CD8-positive, alpha-beta memory T cell (primary cell): ENCODE data around the gene PROM2. TPM values are rescaled to one million over a fixed set of nuclear protein-coding genes. Genes with fewer than 3 reads are reported as not detected.

Experiments
- CTCF ChIA-PET: fragments of 350-600 bp; sonication (Branson Sonifier 250); formaldehyde crosslinking; loops from one replicate; lab custom pipeline; 2021; ENCODE audit warnings: antibody characterized with exemption; lab: Charles Lee
- POLR2A ChIA-PET: fragments of 350-600 bp; sonication (Branson Sonifier 250); formaldehyde crosslinking; loops from one replicate; lab custom pipeline; 2021; ENCODE audit warnings: antibody characterized with exemption; lab: Charles Lee
- DNase-seq, 5 donors: peaks; one replicate each; pipeline versions ENCODE4 v3.0.0 to v3.0.0-alpha.2; 2020 to 2022; ENCODE audit warnings: mixed read lengths in 1 of 5
- H3K27ac ChIP-seq: one replicate; pipeline ENCODE4 v1.7.0; 2013; ENCODE audit warnings: low read depth, mild to moderate bottlenecking, low read length, moderate library complexity
- H3K27me3 ChIP-seq: 2 replicates; pipeline ENCODE4 v1.7.0; 2013; ENCODE audit warnings: low read length, mild to moderate bottlenecking; ENCODE audit not compliant: insufficient read depth, poor library complexity, severe bottlenecking
- H3K36me3 ChIP-seq: 2 replicates; pipeline ENCODE4 v1.7.0; 2013; ENCODE audit warnings: mild to moderate bottlenecking, low read length, moderate library complexity; ENCODE audit not compliant: insufficient read depth
- H3K4me1 ChIP-seq: 2 replicates; pipeline ENCODE4 v1.7.0; 2013; ENCODE audit warnings: mild to moderate bottlenecking, low read length, moderate library complexity; ENCODE audit not compliant: insufficient read depth
- H3K4me3 ChIP-seq: 2 replicates; pipeline ENCODE4 v1.7.0; 2013; ENCODE audit warnings: mild to moderate bottlenecking, low read length
- H3K9me3 ChIP-seq: 2 replicates; pipeline ENCODE4 v1.7.0; 2013; ENCODE audit warnings: mild to moderate bottlenecking, low read length
- H3K27ac Mint-ChIP-seq, 8 donors: one replicate each; pipeline ENCODE4 v1.8.0; 2020 to 2021; ENCODE audit warnings: mixed read lengths in 8 of 8, mild to moderate bottlenecking in 6 of 8, inconsistent platforms in 3 of 8, moderate library complexity in 3 of 8
- H3K27me3 Mint-ChIP-seq, 2 donors: one replicate each; pipeline ENCODE4 v1.8.0; 2020 to 2021; ENCODE audit warnings: mixed read lengths in 2 of 2, mild to moderate bottlenecking in 1 of 2, moderate library complexity in 1 of 2
- H3K36me3 Mint-ChIP-seq, 3 donors: one replicate each; pipeline ENCODE4 v1.8.0; 2020 to 2021; ENCODE audit warnings: mixed read lengths in 3 of 3, inconsistent platforms in 1 of 3, mild to moderate bottlenecking in 1 of 3
- H3K4me1 Mint-ChIP-seq, 3 donors: one replicate each; pipeline ENCODE4 v1.8.0; 2020 to 2021; ENCODE audit warnings: mixed read lengths in 3 of 3, inconsistent platforms in 1 of 3, mild to moderate bottlenecking in 1 of 3
- H3K4me3 Mint-ChIP-seq, 7 donors: one replicate each; pipeline ENCODE4 v1.8.0; 2020 to 2021; ENCODE audit warnings: mixed read lengths in 7 of 7, mild to moderate bottlenecking in 6 of 7, moderate library complexity in 4 of 7, inconsistent platforms in 2 of 7
- H3K9me3 Mint-ChIP-seq, 5 donors: one replicate each; pipeline ENCODE4 v1.8.0; 2020 to 2022; ENCODE audit warnings: mixed read lengths in 5 of 5, mild to moderate bottlenecking in 3 of 5, moderate library complexity in 2 of 5, inconsistent platforms in 1 of 5
- polyA plus RNA-seq: library from polyadenylated mRNA; unstranded; fragments of 300-500 nt; fragmentation: Illumina TruSeq; gene quantifications from one replicate; pipeline ENCODE4 v1.2.3, GENCODE V29; 2021
- total RNA-seq, 2 experiments: library from RNA; stranded (reverse); gene quantifications; one replicate each; pipeline ENCODE4 v1.2.3, GENCODE V29; 2021

PROM2 gene
- total and polyA plus RNA-seq, 3 experiments from 2014 or later, result 0.18 to 0.46 TPM; not detected in 1

DNA sequence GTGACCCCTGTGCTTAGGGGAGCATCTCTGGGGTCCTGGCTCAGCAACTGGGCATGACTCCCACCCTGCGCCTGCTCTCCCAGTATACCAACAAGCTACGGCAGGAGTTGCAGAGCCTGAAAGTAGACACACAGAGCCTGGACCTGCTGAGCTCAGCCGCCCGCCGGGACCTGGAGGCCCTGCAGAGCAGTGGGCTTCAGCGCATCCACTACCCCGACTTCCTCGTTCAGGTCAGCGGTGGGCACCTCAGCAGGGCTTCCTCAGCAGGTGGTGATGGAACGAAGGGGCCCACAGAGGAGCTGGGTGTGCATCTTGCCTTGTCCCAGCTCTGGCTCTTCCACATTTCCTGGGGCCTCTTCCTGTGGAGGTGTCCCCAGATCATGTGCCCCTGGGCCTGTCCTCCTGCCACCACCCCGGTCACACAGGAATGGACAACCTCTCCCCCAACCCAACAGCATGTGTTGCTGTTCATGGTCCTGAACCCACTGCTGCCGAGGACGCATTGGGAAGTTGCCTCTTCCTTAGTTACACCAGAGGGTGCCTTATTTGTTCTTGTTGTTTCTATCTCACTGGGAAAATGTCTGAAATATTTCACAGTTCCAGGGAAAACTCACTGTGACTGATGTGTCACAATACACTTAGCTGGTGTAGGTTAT lies 10.8 kb downstream of the PROM2 start:
- Mint-ChIP-seq H3K9me3 (peaks cover 0 to 1% (median under 1%) of the 10 kb centered on the region in 5 donors), H3K27me3 (no peaks in the 10 kb centered on the region), H3K27ac (no peak overlapping the region), H3K4me1 (no peaks in the 10 kb centered on the region), H3K36me3 (peaks cover 0 to 2% (median under 1%) of the 10 kb centered on the region in 3 donors), H3K4me3 (no peak overlapping the region)
- no peaks in the 10 kb centered on the region for H3K4me1 ChIP-seq
- DNase-seq, result no peak
- no peaks in the 10 kb centered on the region for H3K27me3 ChIP-seq
- ChIA-PET POLR2A (no interaction called here), CTCF (no interaction called here)
- H3K36me3 ChIP-seq, result no peaks in the 10 kb centered on the region
- no peaks in the 10 kb centered on the region for H3K9me3 ChIP-seq
- H3K27ac ChIP-seq, result no peak overlapping the region
- H3K4me3 ChIP-seq, result no peak overlapping the region

DNA sequence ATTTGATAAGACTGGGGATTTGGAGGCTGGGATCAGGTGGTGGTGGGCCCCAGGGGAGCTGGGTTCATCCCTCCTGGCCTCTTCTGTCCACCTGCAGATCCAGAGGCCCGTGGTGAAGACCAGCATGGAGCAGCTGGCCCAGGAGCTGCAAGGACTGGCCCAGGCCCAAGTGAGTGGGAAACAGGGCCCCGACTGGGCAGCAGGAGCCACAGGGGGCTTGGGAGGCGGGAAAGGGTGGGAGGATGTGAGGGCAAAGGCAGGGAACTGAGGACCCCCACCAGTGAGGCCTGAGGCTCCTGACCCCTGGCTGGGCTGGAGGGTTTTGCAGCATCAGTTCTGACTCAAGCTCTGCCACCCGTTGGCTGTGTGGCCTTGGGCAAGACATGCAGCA lies 11.3 kb downstream of the PROM2 start:
- ChIA-PET POLR2A (no interaction called here), CTCF (no interaction called here)
- peaks cover 5 to 6% (median 6%) of the 10 kb centered on the region in 5 donors for H3K9me3 Mint-ChIP-seq
- Histone ChIP-seq H3K4me3 (no peak overlapping the region), H3K27ac (no peak overlapping the region), H3K36me3 (no peaks in the 10 kb centered on the region), H3K4me1 (no peaks in the 10 kb centered on the region), H3K27me3 (no peaks in the 10 kb centered on the region), H3K9me3 (no peaks in the 10 kb centered on the region)
- no peaks in the 10 kb centered on the region for H3K4me1 Mint-ChIP-seq
- H3K27me3 Mint-ChIP-seq, result no peaks in the 10 kb centered on the region
- no peak overlapping the region for H3K27ac Mint-ChIP-seq
- peaks cover 0 to 6% (median 2%) of the 10 kb centered on the region in 3 donors for H3K36me3 Mint-ChIP-seq
- H3K4me3 Mint-ChIP-seq, result no peak overlapping the region
- no peak for DNase-seq

DNA sequence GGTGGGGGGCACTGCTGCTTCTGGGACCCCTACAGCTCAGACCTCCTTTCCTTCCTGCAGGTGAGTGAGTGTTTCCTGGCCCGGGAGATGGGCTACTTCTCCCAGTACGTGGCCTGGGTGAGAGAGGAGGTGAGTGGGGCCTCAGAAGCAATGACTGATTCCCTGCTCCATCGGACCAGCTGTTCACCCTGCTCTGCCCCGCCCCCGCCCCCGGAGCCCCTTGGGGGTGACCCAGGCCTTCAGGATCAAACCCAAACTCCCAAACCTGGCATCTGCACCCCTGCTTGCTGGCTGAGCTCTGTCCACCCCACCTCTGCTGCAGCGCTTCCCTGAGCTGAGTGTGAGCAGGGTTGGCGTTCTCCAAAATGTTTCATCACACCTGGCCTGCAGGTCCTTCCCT lies 13.1 kb downstream of the PROM2 start:
- Histone ChIP-seq H3K27me3 (no peaks in the 10 kb centered on the region), H3K4me1 (no peaks in the 10 kb centered on the region), H3K27ac (no peak overlapping the region), H3K36me3 (no peaks in the 10 kb centered on the region), H3K9me3 (no peaks in the 10 kb centered on the region), H3K4me3 (no peak overlapping the region)
- Mint-ChIP-seq H3K9me3 (peaks cover 8 to 18% (median 12%) of the 10 kb centered on the region in 5 donors), H3K27me3 (peaks cover 0 to 3% of the 10 kb centered on the region in 2 donors), H3K27ac (no peak overlapping the region), H3K36me3 (peaks cover 0 to 12% (median 2%) of the 10 kb centered on the region in 3 donors), H3K4me3 (no peak overlapping the region), H3K4me1 (no peaks in the 10 kb centered on the region)
- CTCF ChIA-PET, result no interaction called here
- DNase-seq, result no peak
- POLR2A ChIA-PET, result no interaction called here

DNA sequence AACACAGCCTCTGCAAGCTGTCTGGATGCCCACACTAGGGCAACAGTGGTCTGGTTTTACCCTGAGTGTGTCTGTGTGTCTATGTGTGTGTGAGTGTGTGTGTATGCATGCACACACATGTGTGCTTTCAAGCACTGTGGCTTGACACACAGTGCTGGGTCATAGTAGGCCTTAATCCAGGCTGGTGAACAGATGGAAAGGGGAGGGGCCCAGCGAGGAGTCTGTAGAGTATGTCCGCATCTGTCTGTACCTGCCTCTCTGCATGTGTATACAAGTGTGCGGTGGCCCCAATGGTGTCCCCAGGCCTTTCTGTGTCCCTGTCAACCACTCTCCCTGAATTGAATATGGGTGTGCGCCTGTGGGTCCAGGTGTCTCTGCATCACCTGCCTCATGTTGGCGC lies 13.6 kb downstream of the PROM2 start:
- H3K4me3 ChIP-seq, result no peak overlapping the region
- ChIA-PET CTCF (no interaction called here), POLR2A (no interaction called here)
- Mint-ChIP-seq H3K4me3 (no peak overlapping the region), H3K4me1 (no peaks in the 10 kb centered on the region), H3K36me3 (peaks cover 0 to 12% (median 2%) of the 10 kb centered on the region in 3 donors), H3K27ac (no peak overlapping the region), H3K27me3 (peaks cover 0 to 3% of the 10 kb centered on the region in 2 donors), H3K9me3 (peaks cover 8 to 20% (median 14%) of the 10 kb centered on the region in 5 donors)
- H3K27ac ChIP-seq, result no peak overlapping the region
- no peaks in the 10 kb centered on the region for H3K27me3 ChIP-seq
- H3K4me1 ChIP-seq, result no peaks in the 10 kb centered on the region
- H3K36me3 ChIP-seq, result no peaks in the 10 kb centered on the region
- no peak for DNase-seq
- no peaks in the 10 kb centered on the region for H3K9me3 ChIP-seq

DNA sequence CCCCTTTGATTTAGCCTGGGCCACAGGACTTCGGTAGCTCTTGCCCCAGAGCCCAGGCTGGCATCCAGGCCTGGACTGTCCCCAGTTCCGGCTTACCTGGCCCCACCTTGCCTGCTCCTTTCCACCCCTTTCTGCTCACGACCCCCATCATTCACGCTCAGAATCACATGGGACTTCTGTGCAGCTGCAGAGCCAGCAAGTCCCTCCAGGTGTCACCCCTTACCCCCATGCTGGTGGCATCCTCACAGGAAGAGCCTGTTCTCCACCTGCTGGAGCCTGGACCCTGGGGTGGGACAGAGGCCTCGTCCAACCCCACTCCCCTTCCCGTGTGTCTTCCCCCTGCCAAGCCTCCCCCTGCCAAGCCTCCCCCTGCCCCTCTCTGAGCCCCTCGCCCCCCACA lies 15.0 kb downstream of the PROM2 start:
- Histone ChIP-seq H3K36me3 (no peaks in the 10 kb centered on the region), H3K4me3 (no peak overlapping the region), H3K4me1 (no peaks in the 10 kb centered on the region), H3K9me3 (no peaks in the 10 kb centered on the region), H3K27ac (no peak overlapping the region), H3K27me3 (no peaks in the 10 kb centered on the region)
- H3K4me3 Mint-ChIP-seq, result no peak overlapping the region
- H3K4me1 Mint-ChIP-seq, result no peaks in the 10 kb centered on the region
- ChIA-PET CTCF (no interaction called here), POLR2A (no interaction called here)
- DNase-seq, result no peak
- peaks cover 0 to 5% of the 10 kb centered on the region in 2 donors for H3K27me3 Mint-ChIP-seq
- peaks cover 8 to 20% (median 14%) of the 10 kb centered on the region in 5 donors for H3K9me3 Mint-ChIP-seq
- no peak overlapping the region for H3K27ac Mint-ChIP-seq
- H3K36me3 Mint-ChIP-seq, result peaks cover 0 to 12% (median 0%) of the 10 kb centered on the region in 3 donors

DNA sequence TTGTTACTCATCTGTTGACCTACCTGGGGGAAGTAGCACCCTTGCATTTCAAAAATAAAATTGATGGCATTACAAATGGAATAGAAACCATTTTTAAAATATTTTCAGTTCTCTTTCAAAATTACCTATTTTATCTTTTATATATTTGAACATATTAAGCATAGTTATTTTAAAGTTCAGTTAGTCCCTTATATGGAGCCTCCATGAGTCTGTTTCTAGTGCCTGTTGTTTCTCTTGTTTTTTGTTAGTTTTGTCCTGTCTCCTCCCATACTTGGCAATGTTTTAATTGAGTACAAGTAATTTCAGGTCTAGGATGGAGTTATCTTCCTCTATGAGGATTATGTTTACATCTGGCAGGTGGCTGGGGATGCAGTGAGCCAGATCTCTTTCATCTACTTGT lies 17.0 kb downstream of the PROM2 start:
- Mint-ChIP-seq H3K9me3 (peaks cover 8 to 20% (median 14%) of the 10 kb centered on the region in 5 donors), H3K27me3 (peaks cover under 1 to 7% of the 10 kb centered on the region in 2 donors), H3K36me3 (peaks cover 0 to 12% (median 0%) of the 10 kb centered on the region in 3 donors), H3K4me3 (no peak overlapping the region), H3K27ac (no peak overlapping the region), H3K4me1 (no peaks in the 10 kb centered on the region)
- no peaks in the 10 kb centered on the region for H3K4me1 ChIP-seq
- no peaks in the 10 kb centered on the region for H3K36me3 ChIP-seq
- no peak overlapping the region for H3K4me3 ChIP-seq
- CTCF ChIA-PET, result no interaction called here
- POLR2A ChIA-PET, result no interaction called here
- no peak overlapping the region for H3K27ac ChIP-seq
- DNase-seq, result no peak
- H3K9me3 ChIP-seq, result no peaks in the 10 kb centered on the region
- no peaks in the 10 kb centered on the region for H3K27me3 ChIP-seq

DNA sequence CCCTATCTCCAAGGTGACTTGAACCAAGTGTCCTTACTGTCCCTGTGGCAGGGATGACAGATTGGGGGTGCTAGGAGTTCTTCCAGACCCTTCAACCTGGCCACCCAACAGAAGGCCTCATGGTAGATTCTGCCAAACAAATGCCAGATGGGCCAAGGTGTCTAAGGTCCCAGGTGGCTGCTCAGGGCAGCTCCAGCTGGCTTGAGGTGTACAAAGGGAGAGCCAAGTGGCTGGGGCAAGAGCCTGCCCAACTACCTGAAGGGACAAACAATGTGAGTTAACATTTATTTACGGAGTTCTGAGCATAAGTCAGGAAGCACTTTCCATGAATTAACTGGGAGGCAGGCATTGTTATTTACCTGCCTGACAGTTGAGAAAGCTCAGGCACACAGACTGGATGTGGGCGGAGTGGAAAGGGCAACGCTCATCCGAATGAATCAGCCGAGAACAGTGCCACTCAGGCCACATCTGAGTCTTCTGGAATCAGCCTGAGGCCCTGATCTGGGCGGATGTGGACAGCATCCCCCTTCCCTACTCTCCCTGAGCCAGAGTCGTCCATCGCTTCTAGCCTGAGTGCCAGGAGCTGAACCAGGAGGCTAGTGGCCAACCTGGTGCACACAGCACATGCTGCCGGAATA lies 18.5 kb downstream of the PROM2 start:
- no peak overlapping the region for H3K27ac ChIP-seq
- ChIA-PET POLR2A (no interaction called here), CTCF (no interaction called here)
- H3K4me1 ChIP-seq, result no peaks in the 10 kb centered on the region
- H3K27me3 ChIP-seq, result no peaks in the 10 kb centered on the region
- Mint-ChIP-seq H3K36me3 (peaks cover 0 to 12% (median 0%) of the 10 kb centered on the region in 3 donors), H3K4me3 (no peak overlapping the region), H3K9me3 (peaks cover 8 to 20% (median 14%) of the 10 kb centered on the region in 5 donors), H3K27ac (no peak overlapping the region), H3K27me3 (peaks cover 3 to 7% of the 10 kb centered on the region in 2 donors), H3K4me1 (no peaks in the 10 kb centered on the region)
- no peak overlapping the region for H3K4me3 ChIP-seq
- DNase-seq, result no peak
- H3K9me3 ChIP-seq, result no peaks in the 10 kb centered on the region
- H3K36me3 ChIP-seq, result no peaks in the 10 kb centered on the region

DNA sequence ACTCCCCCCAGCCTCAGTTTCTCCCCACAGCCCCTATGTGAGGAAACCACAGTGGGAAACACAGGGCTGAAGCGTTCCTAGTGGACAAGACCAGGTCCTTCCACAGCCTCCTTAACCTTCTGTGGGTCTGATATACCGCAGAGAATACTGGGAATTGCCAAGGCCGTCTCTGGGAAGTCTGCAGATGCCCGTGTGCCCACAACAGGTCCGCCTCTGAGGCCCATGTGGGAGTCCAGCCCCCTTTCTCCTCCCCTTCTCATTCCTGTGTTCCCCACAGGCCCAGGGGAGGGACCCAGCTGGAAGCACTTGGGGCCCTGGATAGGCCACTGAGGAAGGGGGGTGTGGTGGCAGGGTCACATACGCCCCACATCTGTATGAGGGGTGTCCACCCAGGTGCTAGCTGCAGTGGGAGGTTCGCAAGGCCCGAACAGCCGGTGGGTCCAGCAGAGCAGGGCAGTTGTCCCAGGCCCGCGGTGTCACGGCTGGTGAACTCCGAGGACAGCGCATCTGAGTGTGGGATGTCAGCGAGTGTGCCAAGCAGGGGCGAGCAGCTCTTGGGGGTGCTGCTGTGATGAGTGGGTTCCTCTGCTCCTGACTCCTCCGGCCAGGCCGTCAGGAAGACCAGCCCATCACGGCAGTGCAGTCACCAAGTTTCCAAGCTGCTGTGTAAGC lies 20.5 kb downstream of the PROM2 start:
- no peak overlapping the region for H3K27ac Mint-ChIP-seq
- ChIA-PET POLR2A (no interaction called here), CTCF (no interaction called here)
- Histone ChIP-seq H3K27me3 (no peaks in the 10 kb centered on the region), H3K9me3 (no peaks in the 10 kb centered on the region), H3K27ac (no peak overlapping the region), H3K4me3 (no peak overlapping the region), H3K4me1 (no peaks in the 10 kb centered on the region), H3K36me3 (no peaks in the 10 kb centered on the region)
- H3K27me3 Mint-ChIP-seq, result peaks cover 7 to 9% of the 10 kb centered on the region in 2 donors
- no peak for DNase-seq
- H3K9me3 Mint-ChIP-seq, result peaks cover 8 to 20% (median 14%) of the 10 kb centered on the region in 5 donors
- H3K4me3 Mint-ChIP-seq, result no peak overlapping the region
- H3K4me1 Mint-ChIP-seq, result no peaks in the 10 kb centered on the region
- H3K36me3 Mint-ChIP-seq, result peaks cover 0 to 12% (median 0%) of the 10 kb centered on the region in 3 donors
